Right lobe of liver (tissue), 6 donors: ENCODE results near the gene NDUFS6. TPM values are rescaled to one million over a fixed set of nuclear protein-coding genes. Genes with fewer than 3 reads are reported as not detected.

ENCODE experiments used
- ATAC-seq, 4 donors: fragments of 200-7000 bp; cut with Tn5 transposase; one replicate each; pipeline ENCODE4 v1.9.1; 2020; ENCODE audit warnings: mild to moderate bottlenecking in 4 of 4, moderate library complexity in 4 of 4
- DNase-seq, 3 donors: peaks; one replicate each; pipeline ENCODE4 v3.0.0-alpha.2; 2020
- H3K27ac ChIP-seq, 3 donors: fragments of 200-600 bp; one replicate each; pipeline ENCODE4 v1.8.0; 2022
- H3K27me3 ChIP-seq, 2 donors: fragments of 200-600 bp; one replicate each; pipeline ENCODE4 v1.8.0; 2022
- H3K36me3 ChIP-seq, 4 donors: fragments of 200-600 bp; sonication (generic) in 1 of 4; one replicate each; pipeline versions ENCODE4 v1.5.1 to v1.8.0; 2017 to 2022; ENCODE audit warnings: control low read depth in 1 of 4
- H3K4me1 ChIP-seq, 4 donors: fragments of 200-600 bp; sonication (generic) in 1 of 4; one replicate each; pipeline versions ENCODE4 v1.5.1 to v1.8.0; 2017 to 2022; ENCODE audit warnings: control low read depth in 1 of 4
- H3K4me3 ChIP-seq, 3 donors: fragments of 200-600 bp; one replicate each; pipeline ENCODE4 v1.8.0; 2022
- H3K9me3 ChIP-seq, 4 donors: fragments of 200-600 bp; sonication (generic) in 1 of 4; one replicate each; pipeline versions ENCODE4 v1.5.1 to v1.8.0; 2017 to 2022; ENCODE audit warnings: control low read depth in 1 of 4
- POLR2A ChIP-seq: fragments of 450-650 bp; IDR thresholded peaks from one replicate; pipeline ENCODE4 v1.6.1; 2017; ENCODE audit warnings: antibody characterized with exemption, mild to moderate bottlenecking
- WGBS: methylation state at CpG from one replicate; pipeline ENCODE4 v1.1.6; 2018; ENCODE audit warnings: low coverage, low lambda C conversion rate; ENCODE audit not compliant: insufficient coverage; ENCODE audit errors: missing lambda C conversion rate; 5-methylcytosine and 5-hydroxymethylcytosine counted together
- intact Hi-C, 2 donors: fragments of 100-400 bp; cut with DNase I; formaldehyde crosslinking; loops; one replicate each; pipeline versions ENCODE4 v1.11.2 to v1.14.1; 2022
- total RNA-seq, 6 experiments: library from RNA; depleted of rRNA in 2 of 6; stranded (reverse); fragments of >200 nt in 2 of 6; fragmentation: NEBNext Ultra II Directional in 3 of 6; extraction: Animal tissue kit (Norgen Biotek cat#: 25700) in 3 of 6; gene quantifications; one replicate each; pipeline versions ENCODE4 v1.1.0 to v1.2.4, GENCODE V29; 2016 to 2023
- TF ChIP-seq, protein P1 (sequence below), 4 donors: fragments of 200-600 bp in 3 of 4; fragments of 450-650 bp in 1 of 4; IDR thresholded peaks; one replicate each; pipeline versions ENCODE4 v1.5.1 to v1.8.0; 2016 to 2022; ENCODE audit warnings: antibody characterized with exemption in 4 of 4, mild to moderate bottlenecking in 2 of 4
- donor health status: DM: no; HTN: yes; CAD: no.
- donor health status: DM: no; HTN: no; CAD: no.
- donor health status: DM: no; HTN: no; CAD: no.
- donor health status: DM: no; HTN: yes; CAD: no.
- donor health status: DM: no; HTN: yes; CAD: no.

The NDUFS6 gene
- total RNA-seq, 6 experiments from 2014 or later, result 16.5 to 57.5 (median 23.7) TPM

GRCh38 chr5:1758574-1758973 is 42.6 kb upstream of the NDUFS6 start:
- no peak overlapping the region for H3K4me3 ChIP-seq
- intact Hi-C loops, result no loop called here

GRCh38 chr5:1759378-1759970 is 41.7 kb upstream of the NDUFS6 start:
- no peaks in the 10 kb centered on the region for H3K36me3 ChIP-seq
- ATAC-seq (no peak), DNase-seq (peak in 1 of 3 donors; percentile 28)
- intact Hi-C loops, result no loop called here
- H3K9me3 ChIP-seq, result no peaks in the 10 kb centered on the region
- H3K27ac ChIP-seq, result no peak overlapping the region
- 53% methylated on average over 9 of the region's 13 CpGs for WGBS
- H3K27me3 ChIP-seq, result no peaks in the 10 kb centered on the region
- TF ChIP-seq, protein P1, sequence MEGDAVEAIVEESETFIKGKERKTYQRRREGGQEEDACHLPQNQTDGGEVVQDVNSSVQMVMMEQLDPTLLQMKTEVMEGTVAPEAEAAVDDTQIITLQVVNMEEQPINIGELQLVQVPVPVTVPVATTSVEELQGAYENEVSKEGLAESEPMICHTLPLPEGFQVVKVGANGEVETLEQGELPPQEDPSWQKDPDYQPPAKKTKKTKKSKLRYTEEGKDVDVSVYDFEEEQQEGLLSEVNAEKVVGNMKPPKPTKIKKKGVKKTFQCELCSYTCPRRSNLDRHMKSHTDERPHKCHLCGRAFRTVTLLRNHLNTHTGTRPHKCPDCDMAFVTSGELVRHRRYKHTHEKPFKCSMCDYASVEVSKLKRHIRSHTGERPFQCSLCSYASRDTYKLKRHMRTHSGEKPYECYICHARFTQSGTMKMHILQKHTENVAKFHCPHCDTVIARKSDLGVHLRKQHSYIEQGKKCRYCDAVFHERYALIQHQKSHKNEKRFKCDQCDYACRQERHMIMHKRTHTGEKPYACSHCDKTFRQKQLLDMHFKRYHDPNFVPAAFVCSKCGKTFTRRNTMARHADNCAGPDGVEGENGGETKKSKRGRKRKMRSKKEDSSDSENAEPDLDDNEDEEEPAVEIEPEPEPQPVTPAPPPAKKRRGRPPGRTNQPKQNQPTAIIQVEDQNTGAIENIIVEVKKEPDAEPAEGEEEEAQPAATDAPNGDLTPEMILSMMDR (IDR thresholded peaks at IDR 0.05), result no peak
- TF ChIP-seq POLR2A, result no peak
- no peak overlapping the region for H3K4me3 ChIP-seq
- H3K4me1 ChIP-seq, result no peaks in the 10 kb centered on the region

More at GRCh38 chr5:1758574-1758973, 42.6 kb upstream of the NDUFS6 start:
- H3K4me1 ChIP-seq, result no peaks in the 10 kb centered on the region
- TF ChIP-seq, protein P1 (IDR thresholded peaks at IDR 0.05), result no peak
- no peak for TF ChIP-seq POLR2A
- no peak for DNase-seq
- WGBS, result 54% methylated on average over 3 of the region's 3 CpGs
- no peaks in the 10 kb centered on the region for H3K27me3 ChIP-seq
- no peaks in the 10 kb centered on the region for H3K9me3 ChIP-seq
- H3K27ac ChIP-seq, result no peak overlapping the region
- no peaks in the 10 kb centered on the region for H3K36me3 ChIP-seq
- ATAC-seq, result no peak

DNA sequence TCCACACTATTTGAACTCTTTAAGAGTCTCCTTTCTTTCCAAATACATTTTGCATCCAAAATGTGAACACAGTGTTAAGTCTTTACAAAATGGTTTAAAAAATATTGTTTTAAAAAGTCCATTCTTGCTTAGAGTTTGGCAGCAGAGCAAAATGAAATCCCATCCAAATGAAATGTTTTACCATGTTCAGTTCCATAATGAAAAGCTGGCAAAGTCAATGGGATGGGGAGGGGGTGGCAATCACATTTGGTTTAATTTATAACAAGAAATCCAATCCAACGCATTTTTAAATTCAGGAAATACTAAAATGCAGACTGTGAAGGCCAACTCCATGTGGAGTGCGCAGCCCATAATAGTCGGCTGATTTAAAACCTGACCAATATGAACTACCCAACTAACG is 41.0 kb upstream of the NDUFS6 start:
- ATAC-seq (no peak), DNase-seq (no peak)
- intact Hi-C loops, result loop anchor here in 1 of 2 donors (10.0 kb wide), 1 partner anchor 255 kb away; no protein-coding TSS in a partner anchor
- Histone ChIP-seq H3K27me3 (no peaks in the 10 kb centered on the region), H3K9me3 (no peaks in the 10 kb centered on the region), H3K27ac (no peak overlapping the region), H3K4me1 (no peaks in the 10 kb centered on the region), H3K4me3 (no peak overlapping the region), H3K36me3 (no peaks in the 10 kb centered on the region)
- WGBS, result 53% methylated on average over 4 of the region's 4 CpGs
- no peak for TF ChIP-seq POLR2A
- TF ChIP-seq, protein P1 (IDR thresholded peaks at IDR 0.05), result no peak

DNA sequence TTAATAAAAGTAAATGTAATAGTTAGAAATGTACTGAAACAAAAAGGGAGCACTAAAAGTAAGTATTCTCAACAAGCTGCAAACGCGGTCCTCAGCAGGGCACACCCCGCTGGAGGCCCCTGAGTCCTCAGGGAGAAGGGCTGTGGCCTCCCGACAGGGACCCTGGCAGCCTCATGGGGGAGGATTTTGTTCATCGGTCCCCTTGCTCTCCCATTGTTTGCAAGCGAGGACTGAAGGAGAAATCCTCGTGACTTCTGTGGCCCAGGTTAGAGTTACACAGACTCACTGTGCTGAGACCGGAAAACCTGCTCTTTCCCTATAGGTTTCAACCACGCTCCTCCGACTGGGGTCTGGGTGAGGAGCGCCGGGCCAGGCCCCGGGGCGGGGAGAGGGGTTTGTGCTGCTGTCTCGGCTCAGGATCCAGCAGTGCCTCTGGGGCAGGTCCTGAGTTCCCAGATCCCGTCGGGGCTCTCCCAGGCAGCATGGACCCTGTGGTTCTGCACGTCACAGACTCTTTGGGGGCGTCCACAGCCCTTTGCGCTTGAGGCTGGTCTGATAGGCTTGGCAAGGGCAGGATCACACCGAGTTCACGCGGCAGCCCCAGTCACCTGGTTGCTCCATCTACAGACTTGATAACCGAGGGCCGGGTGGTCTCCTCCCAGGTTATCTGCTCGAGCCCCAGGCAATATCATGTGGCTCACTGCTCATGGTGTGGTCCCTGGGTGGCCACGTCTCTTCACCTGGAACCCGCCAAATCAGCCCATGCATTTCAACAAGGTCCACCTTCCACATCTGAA is 40.4 kb upstream of the NDUFS6 start:
- ATAC-seq (peak in 1 of 4 donors; percentile 16), DNase-seq (peak; percentile 7 to 46 (median 37))
- Histone ChIP-seq H3K36me3 (no peaks in the 10 kb centered on the region), H3K27ac (no peak overlapping the region), H3K4me3 (no peak overlapping the region), H3K4me1 (no peaks in the 10 kb centered on the region), H3K27me3 (no peaks in the 10 kb centered on the region), H3K9me3 (no peaks in the 10 kb centered on the region)
- intact Hi-C loops, result loop anchor here in 1 of 2 donors (10.0 kb wide), 1 partner anchor 254 kb away; no protein-coding TSS in a partner anchor
- WGBS, result 55% methylated on average over 7 of the region's 28 CpGs
- TF ChIP-seq, protein P1 (IDR thresholded peaks at IDR 0.05), result no peak
- no peak for TF ChIP-seq POLR2A
